ENCODE measurements around the gene SLC39A11.

- TF ChIP-seq CTCF (conservative IDR thresholded peaks at IDR 0.05 in 1 of 2, IDR thresholded peaks at IDR 0.05 in 1 of 2; ENCODE audit: low read depth in 1 of 2, low read length in 2 of 2) (no peak), EZH2 (IDR thresholded peaks at IDR 0.05; ENCODE audit: low read length, missing control alignments) (no peak)
Observed at GRCh38 chr17:72802726-72803125, 289.8 kb downstream of the SLC39A11 start.

Data from fibroblast of lung (primary cell).